K562 (cell line): ENCODE data around the gene TBATA.

Source experiments
- CTCF ChIP-seq, 3 experiments: IDR thresholded peaks in 2 of 3; conservative IDR thresholded peaks in 1 of 3; 2 replicates each; pipeline ENCODE4 v1.5.1; 2011 to 2012; ENCODE audit warnings: low read length in 3 of 3, mild to moderate bottlenecking in 3 of 3, control low read depth in 2 of 3, improper control_type of control experiment in 1 of 3, inconsistent platforms in 1 of 3, low read depth in 1 of 3, mixed read lengths in 1 of 3, moderate library complexity in 1 of 3; ENCODE audit not compliant: insufficient read depth in 2 of 3
- SOX6 ChIP-seq: fragments of 450-650 bp; IDR thresholded peaks from 2 replicates; pipeline ENCODE4 v1.6.1; 2014; ENCODE audit warnings: mild to moderate bottlenecking
- ZKSCAN3 ChIP-seq: fragments of 250-450 bp; sonication (Bioruptor Pico); IDR thresholded peaks from 2 replicates; pipeline ENCODE4 v1.4.0; 2020

GRCh38 chr10:70833601-70834000 is 48.4 kb upstream of the TBATA start:
- TF ChIP-seq SOX6: no peak
- TF ChIP-seq CTCF (IDR thresholded peaks at IDR 0.05 in 2 of 3, conservative IDR thresholded peaks at IDR 0.05 in 1 of 3; ENCODE audit: insufficient read depth in 2 of 3, low read depth in 1 of 3, low read length in 3 of 3): no peak
- TF ChIP-seq ZKSCAN3 (CRISPR knock-in tag): no peak
